Measurements from ENCODE around the gene PARVA.

- TF ChIP-seq CTCF (IDR thresholded peaks at IDR 0.05; ENCODE audit: poor library complexity), result no peak
- no peak for TF ChIP-seq EZH2phosphoT487 (IDR thresholded peaks at IDR 0.05; ENCODE audit: low read depth, severe bottlenecking, unreplicated experiment)
These were observed 43.3 kb downstream of the PARVA start for GRCh38 chr11:12420706-12421105.
